Measurements from ENCODE around the gene FLCN. TPM values are rescaled to one million over a fixed set of nuclear protein-coding genes. Genes with fewer than 3 reads are reported as not detected.

FLCN gene
- polyA plus RNA-seq, 1 donor from 2014 or later = 34.0 TPM

DNA sequence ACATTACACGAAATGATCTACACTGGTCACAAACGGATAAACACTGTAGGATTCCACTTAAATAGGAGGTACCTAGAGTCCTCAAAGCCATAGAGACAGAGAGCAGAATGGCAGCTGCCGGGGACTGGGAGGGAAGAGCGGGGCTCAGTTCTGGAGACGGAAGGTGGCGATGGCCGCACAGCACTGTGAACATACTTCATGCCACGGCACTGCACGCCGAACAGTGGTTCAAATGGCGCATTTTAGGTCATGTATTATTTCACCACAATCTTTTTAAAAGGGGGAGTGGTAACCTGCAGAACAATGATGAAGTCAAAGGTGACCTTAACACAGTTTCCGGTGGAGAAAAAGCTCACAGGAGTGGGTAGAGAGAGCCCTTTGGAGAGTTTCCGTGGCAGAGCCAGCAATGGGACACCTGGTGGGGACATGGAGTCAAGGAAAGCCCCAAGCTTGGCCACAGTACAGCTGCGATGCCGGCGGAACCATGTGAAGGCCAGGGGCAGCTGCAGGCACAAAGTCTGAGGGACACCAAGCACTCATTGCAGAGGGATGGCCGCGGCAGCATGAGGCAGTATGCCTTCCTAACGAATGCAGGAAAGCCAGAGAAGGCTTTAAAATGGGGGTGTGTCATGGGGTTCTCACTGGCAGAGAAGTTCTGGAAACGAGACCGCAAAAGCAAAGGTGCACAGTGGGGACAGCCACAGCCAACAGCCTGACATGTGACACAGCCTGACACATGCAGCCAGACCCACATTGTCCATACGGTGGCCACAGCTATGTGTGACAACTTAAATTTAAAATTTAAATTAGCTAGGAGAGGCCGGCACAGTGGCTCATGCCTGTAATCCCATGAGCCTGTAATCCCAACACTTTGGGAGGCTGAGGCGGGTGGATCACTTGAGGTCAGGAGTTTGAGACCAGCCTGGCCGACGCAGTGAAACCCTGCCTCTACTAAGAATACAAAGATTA, 7.3 kb downstream of the FLCN start:
- no peaks in the 10 kb centered on the region for H3K9me2 ChIP-seq (ENCODE audit: insufficient read depth, low read length)
- H3K9me3 ChIP-seq (ENCODE audit: low read length) = no peaks in the 10 kb centered on the region
- no peak overlapping the region for H3K9ac ChIP-seq (ENCODE audit: low read length)
- H3K4me2 ChIP-seq (ENCODE audit: low read length) = no peak overlapping the region
- no peak overlapping the region for H2AFZ ChIP-seq (ENCODE audit: low read depth, low read length)
- peaks cover 5% of the 10 kb centered on the region for H3K79me2 ChIP-seq (replicated peaks; ENCODE audit: insufficient read depth, low read length)
- H3K27me3 ChIP-seq (ENCODE audit: insufficient read depth, low read depth, low read length) = no peaks in the 10 kb centered on the region
- H3F3A ChIP-seq (ENCODE audit: insufficient read depth, low read length, poor library complexity, severe bottlenecking) = no peaks in the 10 kb centered on the region
- TF ChIP-seq EP300 (conservative IDR thresholded peaks at IDR 0.05; ENCODE audit: poor library complexity, severe bottlenecking) = no peak
- TF ChIP-seq TAF1 (IDR thresholded peaks at IDR 0.05; ENCODE audit: low read depth) = no peak
- TF ChIP-seq POLR2AphosphoS5 (IDR thresholded peaks at IDR 0.05) = no peak
- no peak for TF ChIP-seq MXI1 (conservative IDR thresholded peaks at IDR 0.05; ENCODE audit: poor library complexity, severe bottlenecking)
- no peak for TF ChIP-seq CTCF (IDR thresholded peaks at IDR 0.05; ENCODE audit: poor library complexity, severe bottlenecking)
- no peak for TF ChIP-seq EZH2 (IDR thresholded peaks at IDR 0.05; ENCODE audit: borderline replicate concordance, insufficient read depth, low read length, poor library complexity, severe bottlenecking)
- TF ChIP-seq, protein P1, sequence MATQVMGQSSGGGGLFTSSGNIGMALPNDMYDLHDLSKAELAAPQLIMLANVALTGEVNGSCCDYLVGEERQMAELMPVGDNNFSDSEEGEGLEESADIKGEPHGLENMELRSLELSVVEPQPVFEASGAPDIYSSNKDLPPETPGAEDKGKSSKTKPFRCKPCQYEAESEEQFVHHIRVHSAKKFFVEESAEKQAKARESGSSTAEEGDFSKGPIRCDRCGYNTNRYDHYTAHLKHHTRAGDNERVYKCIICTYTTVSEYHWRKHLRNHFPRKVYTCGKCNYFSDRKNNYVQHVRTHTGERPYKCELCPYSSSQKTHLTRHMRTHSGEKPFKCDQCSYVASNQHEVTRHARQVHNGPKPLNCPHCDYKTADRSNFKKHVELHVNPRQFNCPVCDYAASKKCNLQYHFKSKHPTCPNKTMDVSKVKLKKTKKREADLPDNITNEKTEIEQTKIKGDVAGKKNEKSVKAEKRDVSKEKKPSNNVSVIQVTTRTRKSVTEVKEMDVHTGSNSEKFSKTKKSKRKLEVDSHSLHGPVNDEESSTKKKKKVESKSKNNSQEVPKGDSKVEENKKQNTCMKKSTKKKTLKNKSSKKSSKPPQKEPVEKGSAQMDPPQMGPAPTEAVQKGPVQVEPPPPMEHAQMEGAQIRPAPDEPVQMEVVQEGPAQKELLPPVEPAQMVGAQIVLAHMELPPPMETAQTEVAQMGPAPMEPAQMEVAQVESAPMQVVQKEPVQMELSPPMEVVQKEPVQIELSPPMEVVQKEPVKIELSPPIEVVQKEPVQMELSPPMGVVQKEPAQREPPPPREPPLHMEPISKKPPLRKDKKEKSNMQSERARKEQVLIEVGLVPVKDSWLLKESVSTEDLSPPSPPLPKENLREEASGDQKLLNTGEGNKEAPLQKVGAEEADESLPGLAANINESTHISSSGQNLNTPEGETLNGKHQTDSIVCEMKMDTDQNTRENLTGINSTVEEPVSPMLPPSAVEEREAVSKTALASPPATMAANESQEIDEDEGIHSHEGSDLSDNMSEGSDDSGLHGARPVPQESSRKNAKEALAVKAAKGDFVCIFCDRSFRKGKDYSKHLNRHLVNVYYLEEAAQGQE (IDR thresholded peaks at IDR 0.05; ENCODE audit: borderline replicate concordance) = no peak
- TF ChIP-seq SMC3 (conservative IDR thresholded peaks at IDR 0.05; ENCODE audit: poor library complexity) = no peak
- no peak for TF ChIP-seq RAD21 (conservative IDR thresholded peaks at IDR 0.05)
- H3K36me3 ChIP-seq (ENCODE audit: insufficient read depth, low read length) = peaks cover 6% of the 10 kb centered on the region
- H3K27ac ChIP-seq (ENCODE audit: low read length) = no peak overlapping the region
- H4K20me1 ChIP-seq (ENCODE audit: insufficient read depth) = no peaks in the 10 kb centered on the region
- H3K4me3 ChIP-seq (ENCODE audit: low read length) = no peak overlapping the region

DNA sequence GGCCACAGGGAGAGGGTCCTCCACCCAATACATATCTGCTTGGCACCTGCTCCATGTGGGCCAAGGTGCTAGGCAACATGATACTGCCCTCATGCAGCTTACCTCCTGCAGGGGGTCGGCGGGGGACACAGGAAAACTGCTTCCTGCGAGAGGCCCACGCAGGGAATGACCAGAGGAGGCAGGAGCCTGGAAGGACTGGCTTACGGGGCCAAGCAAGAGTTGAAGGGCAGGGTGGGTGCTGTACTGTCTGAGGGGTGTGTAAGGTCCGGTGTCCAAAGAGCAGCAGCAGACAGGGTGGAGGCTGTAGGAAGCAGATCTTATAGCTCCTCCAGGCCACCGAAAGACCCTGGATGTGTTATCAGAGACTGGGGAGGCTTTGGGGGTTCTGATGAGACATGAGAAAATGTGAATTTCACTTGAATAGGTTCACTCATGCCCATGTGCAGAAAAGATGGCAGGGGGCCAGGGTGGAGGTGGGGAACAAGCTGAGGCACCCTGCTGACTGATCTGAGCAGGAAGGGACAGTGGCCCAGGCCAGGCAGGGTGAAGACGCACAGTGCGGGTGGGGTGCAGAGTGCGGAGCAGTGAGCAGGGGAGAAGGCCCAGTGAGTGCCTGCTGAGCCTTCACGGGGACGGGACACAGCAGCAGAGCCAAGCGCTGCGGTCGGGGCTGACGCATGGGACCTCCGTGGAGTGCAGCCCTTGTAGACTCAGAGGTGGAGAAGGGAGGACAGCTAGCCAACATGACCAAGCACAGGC, 8.3 kb downstream of the FLCN start:
- peaks cover 6% of the 10 kb centered on the region for H3K36me3 ChIP-seq (ENCODE audit: insufficient read depth, low read length)
- H3F3A ChIP-seq (ENCODE audit: insufficient read depth, low read length, poor library complexity, severe bottlenecking) = no peaks in the 10 kb centered on the region
- no peaks in the 10 kb centered on the region for H3K9me2 ChIP-seq (ENCODE audit: insufficient read depth, low read length)
- H3K27me3 ChIP-seq (ENCODE audit: insufficient read depth, low read depth, low read length) = no peaks in the 10 kb centered on the region
- no peak overlapping the region for H3K27ac ChIP-seq (ENCODE audit: low read length)
- no peak overlapping the region for H3K4me2 ChIP-seq (ENCODE audit: low read length)
- H3K9me3 ChIP-seq (ENCODE audit: low read length) = no peaks in the 10 kb centered on the region
- H2AFZ ChIP-seq (ENCODE audit: low read depth, low read length) = no peak overlapping the region
- H3K4me3 ChIP-seq (ENCODE audit: low read length) = no peak overlapping the region
- H4K20me1 ChIP-seq (ENCODE audit: insufficient read depth) = no peaks in the 10 kb centered on the region
- no peaks in the 10 kb centered on the region for H3K79me2 ChIP-seq (replicated peaks; ENCODE audit: insufficient read depth, low read length)
- TF ChIP-seq MXI1 (conservative IDR thresholded peaks at IDR 0.05; ENCODE audit: poor library complexity, severe bottlenecking) (no peak), POLR2AphosphoS5 (IDR thresholded peaks at IDR 0.05) (no peak), EP300 (conservative IDR thresholded peaks at IDR 0.05; ENCODE audit: poor library complexity, severe bottlenecking) (no peak), TAF1 (IDR thresholded peaks at IDR 0.05; ENCODE audit: low read depth) (no peak)
- TF ChIP-seq, protein P1 (IDR thresholded peaks at IDR 0.05; ENCODE audit: borderline replicate concordance) = no peak
- no peak overlapping the region for H3K9ac ChIP-seq (ENCODE audit: low read length)

Data from neural cell (in vitro differentiated cells).